Gastroesophageal sphincter (tissue), 3 donors: ENCODE data around the gene PRDM5.

Experiments used
- CTCF ChIP-seq, 4 experiments: fragments of 200-600 bp in 2 of 4; fragments of 450-650 bp in 2 of 4; sonication (generic) in 1 of 4; IDR thresholded peaks; one replicate each; pipeline ENCODE4 v1.5.1; 2017 to 2019; ENCODE audit warnings: antibody characterized with exemption in 4 of 4, mild to moderate bottlenecking in 2 of 4, moderate library complexity in 2 of 4
- POLR2A ChIP-seq, 2 donors: fragments of 450-650 bp; IDR thresholded peaks; one replicate each; pipeline ENCODE4 v1.6.1; 2017; ENCODE audit warnings: antibody characterized with exemption in 2 of 2, mild to moderate bottlenecking in 2 of 2, moderate library complexity in 1 of 2

- TF ChIP-seq POLR2A (IDR thresholded peaks at IDR 0.05) (no peak), CTCF (IDR thresholded peaks at IDR 0.05) (no peak)
Observed at GRCh38 chr4:120659616-120660170, 262.8 kb downstream of the PRDM5 start.
